Erythroblast (primary cell): ENCODE measurements around the gene MEGF8.

ENCODE experiments used
- GATA1 ChIP-seq: IDR thresholded peaks from 2 replicates; pipeline ENCODE4 v1.6.1; 2011; ENCODE audit warnings: low read depth, mild to moderate bottlenecking, control low read depth, low read length, moderate library complexity
- POLR2A ChIP-seq: IDR thresholded peaks from 2 replicates; pipeline ENCODE4 v1.6.1; 2011; ENCODE audit warnings: mild to moderate bottlenecking, low read length

GRCh38 chr19:42297039-42297438 lies 28.4 kb upstream of the MEGF8 start:
- no peak for TF ChIP-seq POLR2A
- no peak for TF ChIP-seq GATA1
